Measurements from ENCODE around the gene TTF2. TPM values are rescaled to one million over a fixed set of nuclear protein-coding genes. Genes with fewer than 3 reads are reported as not detected.

Gene TTF2
- total RNA-seq, 1 donor from 2014 or later: 40.6 TPM

DNA sequence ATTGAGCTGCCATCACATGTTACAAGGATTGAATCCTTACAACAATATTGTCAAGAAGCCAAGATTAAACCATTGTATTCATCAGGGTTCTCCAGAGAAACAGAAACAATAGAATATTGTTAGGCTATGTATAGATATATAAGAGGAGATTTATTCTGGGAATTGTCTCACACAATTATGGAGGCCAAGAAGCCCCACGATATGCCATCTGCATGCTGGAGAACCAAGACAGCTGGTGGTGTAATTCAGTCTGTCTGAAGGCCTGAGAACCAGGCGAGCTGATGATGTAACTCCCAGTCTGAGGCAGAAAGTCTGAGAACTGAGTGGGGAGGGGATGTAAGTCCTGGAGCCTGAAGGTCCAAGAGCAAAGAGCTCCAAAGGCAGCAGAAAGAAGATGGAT lies 14.5 kb upstream of the TTF2 start:
- Mint-ChIP-seq H3K27me3 (ENCODE audit: low read depth) (no peaks in the 10 kb centered on the region), H3K27ac (no peak overlapping the region), H3K9me3 (peaks cover 17% of the 10 kb centered on the region), H3K4me3 (no peak overlapping the region), H3K36me3 (peaks cover 10% of the 10 kb centered on the region), H3K4me1 (no peaks in the 10 kb centered on the region)
- DNase-seq (ENCODE audit: low spot score in 2 of 2, unreplicated experiment in 2 of 2): no peak
- TF ChIP-seq, protein P1, sequence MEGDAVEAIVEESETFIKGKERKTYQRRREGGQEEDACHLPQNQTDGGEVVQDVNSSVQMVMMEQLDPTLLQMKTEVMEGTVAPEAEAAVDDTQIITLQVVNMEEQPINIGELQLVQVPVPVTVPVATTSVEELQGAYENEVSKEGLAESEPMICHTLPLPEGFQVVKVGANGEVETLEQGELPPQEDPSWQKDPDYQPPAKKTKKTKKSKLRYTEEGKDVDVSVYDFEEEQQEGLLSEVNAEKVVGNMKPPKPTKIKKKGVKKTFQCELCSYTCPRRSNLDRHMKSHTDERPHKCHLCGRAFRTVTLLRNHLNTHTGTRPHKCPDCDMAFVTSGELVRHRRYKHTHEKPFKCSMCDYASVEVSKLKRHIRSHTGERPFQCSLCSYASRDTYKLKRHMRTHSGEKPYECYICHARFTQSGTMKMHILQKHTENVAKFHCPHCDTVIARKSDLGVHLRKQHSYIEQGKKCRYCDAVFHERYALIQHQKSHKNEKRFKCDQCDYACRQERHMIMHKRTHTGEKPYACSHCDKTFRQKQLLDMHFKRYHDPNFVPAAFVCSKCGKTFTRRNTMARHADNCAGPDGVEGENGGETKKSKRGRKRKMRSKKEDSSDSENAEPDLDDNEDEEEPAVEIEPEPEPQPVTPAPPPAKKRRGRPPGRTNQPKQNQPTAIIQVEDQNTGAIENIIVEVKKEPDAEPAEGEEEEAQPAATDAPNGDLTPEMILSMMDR (IDR thresholded peaks at IDR 0.05; ENCODE audit: unreplicated experiment): no peak

DNA sequence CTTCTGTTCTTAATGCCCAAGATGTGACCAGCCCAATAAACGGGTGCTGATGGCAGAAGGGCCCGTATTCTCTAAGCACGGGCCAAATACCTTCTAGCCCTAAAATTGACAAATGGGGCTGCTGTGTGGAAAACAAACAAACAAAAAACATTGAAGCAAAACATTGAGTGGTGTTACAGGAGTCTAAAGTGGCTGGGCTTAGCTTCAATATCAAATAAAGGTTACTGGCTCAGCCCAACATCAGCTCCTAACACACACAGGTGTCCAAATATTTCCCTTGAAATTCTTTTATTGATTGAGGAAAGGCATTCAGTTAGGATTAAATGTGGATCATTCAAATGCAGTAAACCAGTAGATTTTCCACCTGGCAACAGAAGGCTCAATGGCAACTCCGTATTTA lies 13.3 kb upstream of the TTF2 start:
- peaks cover 8% of the 10 kb centered on the region for H3K36me3 Mint-ChIP-seq
- DNase-seq (ENCODE audit: low spot score in 2 of 2, unreplicated experiment in 2 of 2): no peak
- TF ChIP-seq, protein P1 (IDR thresholded peaks at IDR 0.05; ENCODE audit: unreplicated experiment): no peak
- H3K27ac Mint-ChIP-seq: no peak overlapping the region
- H3K27me3 Mint-ChIP-seq (ENCODE audit: low read depth): no peaks in the 10 kb centered on the region
- no peak overlapping the region for H3K4me3 Mint-ChIP-seq
- H3K9me3 Mint-ChIP-seq: peaks cover 13% of the 10 kb centered on the region
- H3K4me1 Mint-ChIP-seq: peaks cover 5% of the 10 kb centered on the region

DNA sequence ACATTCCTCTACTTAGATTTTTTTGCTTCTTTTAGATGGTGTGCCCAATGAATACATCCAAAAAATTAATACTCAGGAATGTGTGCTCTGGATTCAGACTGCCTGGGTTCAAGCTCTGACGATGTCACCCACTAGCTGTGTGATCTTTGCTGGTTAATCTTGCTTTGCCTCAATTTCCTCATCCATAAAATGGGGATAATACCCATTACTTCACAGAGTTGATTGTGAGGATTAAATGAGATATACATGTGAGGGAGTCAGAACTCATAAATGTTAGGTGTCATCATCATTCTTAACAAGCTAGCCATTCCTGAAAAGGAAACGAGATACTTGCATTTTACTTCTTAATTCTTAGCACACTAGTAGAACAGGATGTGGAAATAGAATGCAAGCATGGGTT lies 12.9 kb upstream of the TTF2 start:
- H3K4me3 Mint-ChIP-seq: no peak overlapping the region
- TF ChIP-seq, protein P1 (IDR thresholded peaks at IDR 0.05; ENCODE audit: unreplicated experiment): no peak
- DNase-seq (ENCODE audit: low spot score in 2 of 2, unreplicated experiment in 2 of 2): no peak
- H3K27ac Mint-ChIP-seq: no peak overlapping the region
- H3K4me1 Mint-ChIP-seq: peaks cover 7% of the 10 kb centered on the region
- H3K9me3 Mint-ChIP-seq: peaks cover 13% of the 10 kb centered on the region
- H3K27me3 Mint-ChIP-seq (ENCODE audit: low read depth): no peaks in the 10 kb centered on the region
- peaks cover 8% of the 10 kb centered on the region for H3K36me3 Mint-ChIP-seq

DNA sequence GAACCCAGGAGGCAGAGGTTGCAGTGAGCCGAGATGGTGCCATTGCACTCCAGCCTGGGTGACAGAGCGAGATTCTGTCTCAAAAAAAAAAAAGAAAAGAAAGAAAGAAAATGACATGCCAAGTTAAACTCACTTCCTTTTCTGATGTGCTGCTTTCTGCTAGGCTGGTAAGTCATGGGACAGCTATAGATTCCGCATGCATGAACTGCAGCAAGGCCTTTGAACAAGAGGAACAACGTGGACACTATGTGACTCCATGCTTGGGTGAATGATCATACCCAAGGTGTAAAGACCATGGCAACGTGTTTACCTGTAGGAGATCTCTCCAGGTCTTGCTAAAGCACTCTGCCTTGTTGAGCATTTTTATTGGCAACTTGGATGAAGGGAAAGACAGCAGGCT lies 10.3 kb upstream of the TTF2 start:
- peaks cover 7% of the 10 kb centered on the region for H3K4me1 Mint-ChIP-seq
- H3K27ac Mint-ChIP-seq: no peak overlapping the region
- no peaks in the 10 kb centered on the region for H3K9me3 Mint-ChIP-seq
- H3K4me3 Mint-ChIP-seq: no peak overlapping the region
- DNase-seq (ENCODE audit: low spot score in 2 of 2, unreplicated experiment in 2 of 2): no peak
- no peaks in the 10 kb centered on the region for H3K27me3 Mint-ChIP-seq (ENCODE audit: low read depth)
- TF ChIP-seq, protein P1 (IDR thresholded peaks at IDR 0.05; ENCODE audit: unreplicated experiment): no peak
- peaks cover 2% of the 10 kb centered on the region for H3K36me3 Mint-ChIP-seq

DNA sequence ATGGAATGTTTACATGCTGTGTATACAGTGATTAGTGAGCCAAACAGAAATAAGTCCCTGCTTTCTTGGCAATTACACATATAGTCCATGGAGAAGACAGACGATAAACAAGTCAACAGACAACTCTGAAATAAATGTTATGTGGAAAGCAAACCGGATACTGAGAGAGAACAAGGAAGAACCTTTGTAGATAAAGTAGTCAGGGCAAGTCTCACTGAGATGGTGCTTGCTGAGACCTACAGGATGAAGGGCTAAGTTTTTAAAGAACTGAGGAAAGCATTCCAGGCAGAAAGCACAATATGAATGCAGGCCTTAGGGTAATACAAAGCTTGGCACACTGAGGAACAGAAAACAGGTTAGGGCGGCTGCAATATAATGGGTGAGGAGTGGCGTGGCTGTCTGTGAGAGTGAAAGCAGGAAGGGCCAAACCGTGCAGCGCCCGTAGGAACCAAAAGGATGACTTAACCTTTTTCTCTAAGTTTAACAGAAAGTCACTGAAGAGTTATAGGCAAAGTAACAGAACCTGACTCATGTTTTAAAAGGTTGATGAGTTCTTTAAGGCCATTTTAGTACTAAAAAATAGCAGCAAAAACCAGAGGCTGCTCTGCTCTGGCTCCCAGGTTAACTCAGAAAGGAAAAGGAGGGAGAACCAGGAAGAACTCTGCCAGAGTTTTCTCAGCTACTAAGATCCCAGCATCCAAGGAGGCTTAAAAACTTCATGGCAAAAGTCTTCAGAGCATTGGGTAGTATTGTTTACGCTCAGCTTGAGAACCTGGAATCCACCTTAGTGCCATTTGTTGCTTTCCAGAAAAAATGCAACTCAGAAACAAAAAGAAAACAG lies 8.7 kb upstream of the TTF2 start:
- DNase-seq (ENCODE audit: low spot score in 2 of 2, unreplicated experiment in 2 of 2): no peak
- Mint-ChIP-seq H3K27me3 (ENCODE audit: low read depth) (no peaks in the 10 kb centered on the region), H3K9me3 (no peaks in the 10 kb centered on the region), H3K4me3 (peak overlapping the region; percentile 5), H3K4me1 (peaks cover 7% of the 10 kb centered on the region), H3K27ac (peak overlapping the region; percentile 88), H3K36me3 (peaks cover 2% of the 10 kb centered on the region)
- TF ChIP-seq, protein P1 (IDR thresholded peaks at IDR 0.05; ENCODE audit: unreplicated experiment): no peak
